Measurements from ENCODE around the gene SLC7A6. TPM values are rescaled to one million over a fixed set of nuclear protein-coding genes. Genes with fewer than 3 reads are reported as not detected.
A peak's percentile ranks its signal among the peaks of the same experiment; 100 is the strongest.

SLC7A6 gene
- total and polyA plus RNA-seq, 10 of the 15 experiments (the other 5 are each of a cell fraction or from before 2014, with no cell fraction given): 8.2 to 60.4 (median 28.6) TPM

- no peak for TF ChIP-seq USF1 (IDR thresholded peaks at IDR 0.05; ENCODE audit: borderline replicate concordance, extremely low read length, insufficient read depth, low read depth, low read length)
- TF ChIP-seq ZNF687 (IDR thresholded peaks at IDR 0.05): peak; percentile 88
- no peak for TF ChIP-seq MTA3 (IDR thresholded peaks at IDR 0.05; ENCODE audit: borderline replicate concordance, low read length)
- no peak for TF ChIP-seq NFXL1 (IDR thresholded peaks at IDR 0.05; ENCODE audit: borderline replicate concordance)
- no peak for TF ChIP-seq CREM (IDR thresholded peaks at IDR 0.05; ENCODE audit: low read depth)
- no peak for TF ChIP-seq TCF7 (IDR thresholded peaks at IDR 0.05; ENCODE audit: borderline replicate concordance)
- TF ChIP-seq SMC3 (IDR thresholded peaks at IDR 0.05; ENCODE audit: borderline replicate concordance, low read length): no peak
- no peak for TF ChIP-seq RAD21 (IDR thresholded peaks at IDR 0.05; ENCODE audit: insufficient read depth, low read depth, low read length)
- no peak for TF ChIP-seq ATF3 (IDR thresholded peaks at IDR 0.05; ENCODE audit: borderline replicate concordance, extremely low read depth, low read depth, low read length)
- TF ChIP-seq EP300 (IDR thresholded peaks at IDR 0.05; ENCODE audit: borderline replicate concordance in 1 of 2, control insufficient read depth in 1 of 2, low read depth in 2 of 2, low read length in 2 of 2): 0 out of 4 replicates have a peak, but pooled peaks of 1 of the 2 experiments have one; percentile 11
- no peak for TF ChIP-seq SMAD5 (IDR thresholded peaks at IDR 0.05; ENCODE audit: low read depth)
- TF ChIP-seq PML (IDR thresholded peaks at IDR 0.05; ENCODE audit: low read length): no peak
- no peak for TF ChIP-seq ZNF217 (IDR thresholded peaks at IDR 0.05)
- peak; percentile 36 for TF ChIP-seq SMAD1 (IDR thresholded peaks at IDR 0.05; ENCODE audit: low read depth, partially characterized antibody)
- TF ChIP-seq YY1 (IDR thresholded peaks at IDR 0.05; ENCODE audit: low read depth, low read length): peak; percentile 38; the same call in 1 of the 2 replicates
- TF ChIP-seq TARDBP (IDR thresholded peaks at IDR 0.05; ENCODE audit: borderline replicate concordance): no peak
- TF ChIP-seq NFIC (IDR thresholded peaks at IDR 0.05; ENCODE audit: low read depth, low read length): no peak
These were observed 25.4 kb downstream of the SLC7A6 start (continued) for GRCh38 chr16:68289621-68290329.

Measured in GM12878 (cell line).